ENCODE results near the gene LRRC8E. TPM values are rescaled to one million over a fixed set of nuclear protein-coding genes. Genes with fewer than 3 reads are reported as not detected.
A peak's percentile ranks its signal among the peaks of the same experiment; 100 is the strongest.

The LRRC8E gene
- total RNA-seq, 2 donors from 2014 or later: 1.5 to 2.1 TPM

DNA sequence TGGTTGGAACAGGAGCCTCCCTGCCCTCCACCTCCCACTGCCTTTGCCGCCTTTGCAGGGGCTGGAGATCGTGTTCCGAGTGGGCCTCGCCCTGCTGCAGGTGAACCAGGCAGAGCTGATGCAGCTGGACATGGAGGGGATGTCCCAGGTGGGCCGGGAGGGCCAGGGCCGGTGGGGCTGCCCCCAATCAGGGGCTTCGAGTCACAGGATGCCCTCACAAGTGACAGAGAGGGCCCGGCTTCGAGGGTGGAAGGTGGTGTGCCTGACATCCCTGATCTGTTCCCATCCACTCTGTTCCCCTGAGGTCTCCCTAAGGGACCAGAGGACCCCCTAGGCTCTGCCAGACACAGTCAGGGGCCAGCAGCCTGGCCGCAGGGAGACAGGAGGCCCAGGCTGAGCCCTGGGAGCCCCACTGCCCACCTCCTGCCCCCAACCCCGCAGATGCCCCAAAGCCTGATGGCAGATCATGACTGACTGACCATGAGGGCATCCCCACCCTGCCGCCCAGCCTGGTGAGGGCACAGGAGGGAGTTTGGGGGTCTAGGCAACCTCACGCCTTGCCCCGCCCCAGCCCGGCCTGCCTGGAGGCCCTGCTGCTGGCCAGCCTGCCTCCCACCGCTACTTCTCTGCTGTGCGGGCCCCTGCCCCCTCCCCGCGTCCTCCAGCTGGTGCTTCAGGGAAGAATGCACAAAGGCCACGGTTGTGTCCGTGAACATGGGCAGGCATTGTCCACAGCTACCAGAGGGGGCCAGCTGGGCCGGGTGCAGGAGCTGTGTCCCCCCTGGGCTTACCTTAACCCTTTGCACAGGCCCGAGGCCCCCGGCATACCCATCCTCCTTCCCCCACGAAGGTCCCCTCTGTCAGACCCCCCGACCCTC is 36.4 kb upstream of the LRRC8E start:
- DNase-seq (ENCODE audit: low spot score): no peak
- H3K9me3 ChIP-seq: no peaks in the 10 kb centered on the region
- H3K36me3 ChIP-seq: no peaks in the 10 kb centered on the region
- TF ChIP-seq CTCF (IDR thresholded peaks at IDR 0.05): no peak
- no peaks in the 10 kb centered on the region for H3K27me3 ChIP-seq
- H3K4me3 ChIP-seq: no peak overlapping the region
- no peak overlapping the region for H3K27ac ChIP-seq
- H3K4me1 ChIP-seq: peaks cover 0 to 10% of the 10 kb centered on the region in 2 donors

GRCh38 chr19:7852851-7853769 is 35.2 kb upstream of the LRRC8E start:
- DNase-seq (ENCODE audit: low spot score): no peak
- H3K27me3 ChIP-seq: no peaks in the 10 kb centered on the region
- H3K4me1 ChIP-seq: peaks cover 0 to 10% of the 10 kb centered on the region in 2 donors
- peak; percentile 77 to 88 for TF ChIP-seq CTCF (IDR thresholded peaks at IDR 0.05)
- no peaks in the 10 kb centered on the region for H3K9me3 ChIP-seq
- no peak overlapping the region for H3K27ac ChIP-seq
- H3K36me3 ChIP-seq: no peaks in the 10 kb centered on the region
- no peak overlapping the region for H3K4me3 ChIP-seq

- H3K27ac ChIP-seq: no peak overlapping the region
- no peak for DNase-seq (ENCODE audit: low spot score)
- H3K36me3 ChIP-seq: no peaks in the 10 kb centered on the region
- H3K4me3 ChIP-seq: no peak overlapping the region
- no peaks in the 10 kb centered on the region for H3K9me3 ChIP-seq
- H3K27me3 ChIP-seq: no peaks in the 10 kb centered on the region
- TF ChIP-seq CTCF (IDR thresholded peaks at IDR 0.05): no peak
- peaks cover 0 to 10% of the 10 kb centered on the region in 2 donors for H3K4me1 ChIP-seq
Measured at GRCh38 chr19:7853770-7854128, 34.6 kb upstream of the LRRC8E start.

- H3K4me1 ChIP-seq: peaks cover 0 to 4% of the 10 kb centered on the region in 2 donors
- no peaks in the 10 kb centered on the region for H3K9me3 ChIP-seq
- no peak overlapping the region for H3K27ac ChIP-seq
- no peak for TF ChIP-seq CTCF (IDR thresholded peaks at IDR 0.05)
- H3K4me3 ChIP-seq: no peak overlapping the region
- DNase-seq (ENCODE audit: low spot score): no peak
- H3K36me3 ChIP-seq: no peaks in the 10 kb centered on the region
- H3K27me3 ChIP-seq: no peaks in the 10 kb centered on the region
Measured at GRCh38 chr19:7855426-7856108, 32.7 kb upstream of the LRRC8E start.

DNA sequence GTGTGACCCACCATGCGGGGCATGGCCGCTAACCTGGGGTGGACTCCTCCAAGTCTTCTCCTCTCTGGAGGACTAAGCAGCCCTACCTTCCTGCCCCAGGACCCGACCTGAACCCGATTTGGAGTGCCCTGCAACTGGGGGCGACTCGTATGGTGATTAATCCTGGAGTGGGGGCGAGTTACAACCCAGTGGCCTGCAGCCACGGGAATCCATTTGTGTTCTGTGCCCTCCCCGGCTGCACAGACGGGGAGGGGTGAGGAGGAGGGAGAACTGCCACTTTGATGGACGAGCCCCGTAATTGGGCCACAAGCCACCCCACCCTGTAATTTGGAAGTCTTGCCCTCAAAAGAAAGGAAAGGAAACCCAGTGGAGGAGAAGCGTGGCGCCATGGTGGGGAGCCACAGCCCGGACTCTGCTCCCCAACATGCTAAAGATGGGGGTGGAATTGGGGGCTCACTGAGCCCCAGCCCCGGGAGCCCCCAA is 32.2 kb upstream of the LRRC8E start:
- peaks cover 0 to 5% of the 10 kb centered on the region in 2 donors for H3K4me1 ChIP-seq
- H3K27me3 ChIP-seq: no peaks in the 10 kb centered on the region
- H3K4me3 ChIP-seq: no peak overlapping the region
- H3K36me3 ChIP-seq: no peaks in the 10 kb centered on the region
- no peak for TF ChIP-seq CTCF (IDR thresholded peaks at IDR 0.05)
- H3K27ac ChIP-seq: no peak overlapping the region
- no peak for DNase-seq (ENCODE audit: low spot score)
- H3K9me3 ChIP-seq: no peaks in the 10 kb centered on the region

All from right atrium auricular region (tissue), 2 donors.